Bronchial epithelial cell (primary cell): ENCODE measurements around the gene CDH24. TPM values are rescaled to one million over a fixed set of nuclear protein-coding genes. Genes with fewer than 3 reads are reported as not detected.
A peak's percentile ranks its signal among the peaks of the same experiment; 100 is the strongest.

Experiments
- DNase-seq: peaks from one replicate; pipeline ENCODE4 v3.0.0-alpha.2; 2010; ENCODE audit warnings: low read depth
- FAIRE-seq: peaks from 2 replicates; lab custom pipeline; 2011; peaks lifted over from hg19 to GRCh38; lab: Jason Lieb, UNC
- H3K27me3 ChIP-seq: 2 replicates; pipeline ENCODE4 v1.5.1; 2011; ENCODE audit warnings: low read length; ENCODE audit not compliant: control insufficient read depth, insufficient read depth
- H3K36me3 ChIP-seq: 2 replicates; pipeline ENCODE4 v1.5.1; 2011; ENCODE audit warnings: low read length; ENCODE audit not compliant: control insufficient read depth, insufficient read depth
- H3K4me3 ChIP-seq: 2 replicates; pipeline ENCODE4 v1.5.1; 2011; ENCODE audit warnings: mild to moderate bottlenecking, low read depth, low read length, control low read depth
- total RNA-seq: library from RNA; depleted of rRNA; stranded (reverse); fragments of >200 nt; gene quantifications from 2 replicates; pipeline ENCODE4 v1.2.1, GENCODE V29; 2014
- TF ChIP-seq, protein P1 (sequence below): IDR thresholded peaks from 2 replicates; pipeline ENCODE4 v1.5.1; 2011; ENCODE audit warnings: mild to moderate bottlenecking, moderate library complexity, low read length, control low read depth, inconsistent platforms; ENCODE audit not compliant: insufficient read depth, severe bottlenecking

The CDH24 gene
- total RNA-seq, 1 donor from 2014 or later: 2.9 TPM

DNA sequence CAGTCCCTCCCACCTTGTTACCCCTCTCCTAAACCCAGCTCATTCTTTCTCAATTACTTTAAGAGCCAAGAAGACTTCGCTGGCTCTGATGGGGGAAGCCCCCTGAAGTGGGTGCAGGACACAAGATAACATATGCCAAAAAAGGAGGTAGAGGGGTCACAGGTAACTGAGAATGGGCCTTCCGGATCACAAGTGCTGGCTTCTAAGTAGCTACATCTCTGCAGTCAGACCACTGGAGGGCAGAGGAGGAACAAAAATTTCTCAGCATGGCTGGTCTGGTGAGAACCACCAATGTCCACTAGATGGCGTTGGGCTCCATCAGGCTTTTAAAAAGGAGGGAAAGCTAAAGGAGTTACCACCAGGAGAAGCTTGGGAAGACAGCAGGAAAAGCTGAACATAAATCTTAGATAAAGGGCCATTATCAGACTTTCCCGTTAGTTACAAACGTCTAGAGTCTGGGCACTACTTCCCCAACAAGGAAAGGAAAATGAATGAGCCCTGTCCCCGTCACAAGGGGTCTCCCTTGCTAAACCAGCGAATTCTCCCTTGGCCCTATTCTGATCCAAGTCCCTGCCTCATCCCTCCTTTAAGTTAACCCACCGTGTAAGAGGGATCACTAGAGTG, 11.6 kb upstream of the CDH24 start:
- no peak for FAIRE-seq
- no peak overlapping the region for H3K4me3 ChIP-seq
- no peaks in the 10 kb centered on the region for H3K27me3 ChIP-seq
- H3K36me3 ChIP-seq: peaks cover 26% of the 10 kb centered on the region
- peak; percentile 90 for DNase-seq
- TF ChIP-seq, protein P1, sequence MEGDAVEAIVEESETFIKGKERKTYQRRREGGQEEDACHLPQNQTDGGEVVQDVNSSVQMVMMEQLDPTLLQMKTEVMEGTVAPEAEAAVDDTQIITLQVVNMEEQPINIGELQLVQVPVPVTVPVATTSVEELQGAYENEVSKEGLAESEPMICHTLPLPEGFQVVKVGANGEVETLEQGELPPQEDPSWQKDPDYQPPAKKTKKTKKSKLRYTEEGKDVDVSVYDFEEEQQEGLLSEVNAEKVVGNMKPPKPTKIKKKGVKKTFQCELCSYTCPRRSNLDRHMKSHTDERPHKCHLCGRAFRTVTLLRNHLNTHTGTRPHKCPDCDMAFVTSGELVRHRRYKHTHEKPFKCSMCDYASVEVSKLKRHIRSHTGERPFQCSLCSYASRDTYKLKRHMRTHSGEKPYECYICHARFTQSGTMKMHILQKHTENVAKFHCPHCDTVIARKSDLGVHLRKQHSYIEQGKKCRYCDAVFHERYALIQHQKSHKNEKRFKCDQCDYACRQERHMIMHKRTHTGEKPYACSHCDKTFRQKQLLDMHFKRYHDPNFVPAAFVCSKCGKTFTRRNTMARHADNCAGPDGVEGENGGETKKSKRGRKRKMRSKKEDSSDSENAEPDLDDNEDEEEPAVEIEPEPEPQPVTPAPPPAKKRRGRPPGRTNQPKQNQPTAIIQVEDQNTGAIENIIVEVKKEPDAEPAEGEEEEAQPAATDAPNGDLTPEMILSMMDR: peak; percentile 95

DNA sequence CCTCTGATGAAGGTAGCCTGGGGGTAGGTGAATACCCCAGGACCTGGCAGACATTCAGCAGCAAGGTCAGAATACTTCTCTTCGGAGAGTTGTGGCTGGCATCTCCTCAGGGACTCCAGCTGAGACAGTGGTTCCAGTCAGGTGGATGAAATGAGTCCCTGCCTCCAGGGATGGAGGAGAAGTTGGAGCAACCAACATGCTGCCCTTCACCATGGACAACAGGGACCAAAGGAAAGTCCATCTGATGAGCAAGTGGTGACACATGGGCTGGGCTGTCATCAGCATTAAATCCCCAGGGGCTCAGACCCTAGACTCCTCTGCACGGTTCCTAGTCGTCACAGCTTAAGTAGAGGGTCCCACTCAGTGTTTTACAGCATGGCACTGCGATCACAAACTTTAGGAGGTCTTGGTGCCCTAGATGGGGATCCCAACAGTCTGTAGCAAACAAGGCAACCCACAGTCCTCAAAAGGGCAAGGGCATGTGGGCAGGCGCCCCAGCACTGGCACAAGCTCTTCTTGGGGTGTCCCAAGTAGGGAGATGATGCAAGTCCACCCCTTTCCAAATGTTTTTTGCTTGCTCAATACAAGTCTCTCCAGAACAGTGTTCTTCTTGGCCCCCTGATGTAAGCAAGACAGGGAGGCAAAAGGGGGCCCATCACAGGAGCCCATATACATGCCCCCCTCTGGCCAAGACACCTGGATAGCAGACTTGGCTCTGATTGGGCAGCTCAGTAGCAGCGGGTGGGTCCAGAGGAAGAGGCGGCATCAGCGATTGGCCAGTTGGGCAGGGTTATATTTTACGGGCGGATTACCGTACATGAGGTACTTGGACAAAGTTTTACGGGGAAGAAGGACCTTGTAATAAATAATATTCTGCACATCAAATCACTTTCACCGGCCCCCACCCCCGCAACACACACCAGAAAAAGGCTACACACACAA, 10.8 kb upstream of the CDH24 start:
- H3K36me3 ChIP-seq: peaks cover 32% of the 10 kb centered on the region
- FAIRE-seq (no peak), DNase-seq (no peak)
- no peak overlapping the region for H3K4me3 ChIP-seq
- H3K27me3 ChIP-seq: no peaks in the 10 kb centered on the region
- TF ChIP-seq, protein P1: no peak

DNA sequence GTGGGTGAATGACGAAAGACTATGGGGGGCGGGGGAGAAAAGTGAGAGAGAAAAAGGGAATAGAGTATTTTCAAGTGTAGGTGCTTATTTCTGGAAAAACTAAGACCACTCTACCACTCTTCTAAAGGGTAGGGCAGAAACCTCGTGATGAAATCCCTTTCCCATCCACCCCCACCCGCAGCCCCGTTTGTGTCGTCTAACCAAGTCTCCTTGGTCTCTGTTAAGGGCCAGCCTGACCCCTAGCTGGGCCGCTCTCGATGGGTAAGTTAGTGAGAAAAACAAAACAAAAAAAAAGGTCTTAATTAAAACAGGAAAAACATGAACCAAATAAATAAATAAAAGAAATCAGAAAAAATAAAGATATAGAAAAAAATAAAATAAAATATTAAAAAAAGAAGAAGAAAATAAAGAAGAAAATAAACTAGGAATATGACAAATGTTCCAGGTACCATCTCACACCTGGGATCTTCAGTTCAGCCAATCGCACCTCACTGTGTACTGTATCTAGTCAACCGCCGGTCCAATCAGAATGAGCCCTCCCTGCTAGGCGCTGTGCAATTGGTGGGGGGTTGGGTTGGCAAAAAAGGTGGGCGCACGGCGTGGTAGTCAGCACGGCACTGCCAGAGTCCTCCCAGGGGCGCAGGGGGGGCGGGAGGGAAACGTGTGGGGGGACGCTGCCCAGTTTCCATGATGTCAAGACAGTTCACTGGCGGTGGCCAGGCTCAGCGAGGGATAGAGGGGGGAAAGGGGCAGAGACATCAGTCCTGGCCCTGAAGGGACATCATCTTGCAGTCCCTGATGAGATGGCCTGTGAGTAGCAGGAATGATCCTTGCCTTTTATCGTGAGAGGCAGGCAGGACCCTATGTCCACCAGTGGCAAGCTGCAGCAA, 9.8 kb upstream of the CDH24 start:
- Histone ChIP-seq H3K36me3 (peaks cover 30% of the 10 kb centered on the region), H3K4me3 (no peak overlapping the region), H3K27me3 (no peaks in the 10 kb centered on the region)
- FAIRE-seq (no peak), DNase-seq (no peak)
- TF ChIP-seq, protein P1: no peak

DNA sequence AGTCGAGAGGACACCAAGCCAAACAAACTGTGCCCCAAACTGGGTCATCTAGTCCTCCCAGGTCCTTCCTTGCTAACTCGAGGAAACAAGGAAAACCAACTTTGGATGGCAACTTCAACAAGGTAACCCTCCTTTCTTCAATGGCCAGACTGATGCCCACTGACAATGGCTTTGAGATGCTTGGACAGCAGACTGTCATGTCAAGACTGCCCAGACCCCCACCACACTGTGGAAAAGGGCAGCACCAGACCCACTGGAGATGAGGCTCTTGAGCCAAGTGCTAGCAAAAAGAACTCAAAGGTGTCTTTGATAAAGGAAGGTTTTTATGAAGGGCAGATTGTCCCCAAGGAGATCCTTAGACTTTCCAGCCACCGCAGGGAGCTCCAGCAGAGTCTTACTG, 9.0 kb upstream of the CDH24 start:
- no peak for DNase-seq
- TF ChIP-seq, protein P1: no peak
- no peaks in the 10 kb centered on the region for H3K27me3 ChIP-seq
- H3K4me3 ChIP-seq: no peak overlapping the region
- peaks cover 31% of the 10 kb centered on the region for H3K36me3 ChIP-seq
- no peak for FAIRE-seq

DNA sequence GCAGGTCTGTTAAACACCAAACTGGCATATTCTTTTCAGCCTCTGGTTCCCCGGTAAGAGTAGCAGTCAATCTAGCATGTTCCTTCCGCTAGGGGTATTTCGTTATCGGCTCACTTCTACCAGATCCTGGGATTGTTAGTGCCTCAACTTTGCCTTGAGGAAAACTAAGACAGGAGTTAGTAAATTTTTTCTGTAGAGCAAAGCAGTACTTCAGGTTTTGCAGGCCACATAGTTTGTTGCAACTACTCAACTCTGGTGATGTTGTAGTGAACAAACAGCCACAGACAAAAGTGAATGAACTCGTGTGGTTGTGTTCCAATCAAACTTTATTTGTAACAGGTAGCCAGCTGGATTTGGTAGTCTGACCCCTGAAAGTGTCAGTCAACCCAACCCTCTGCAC, 6.3 kb upstream of the CDH24 start:
- Histone ChIP-seq H3K36me3 (peaks cover 45% of the 10 kb centered on the region), H3K4me3 (no peak overlapping the region), H3K27me3 (no peaks in the 10 kb centered on the region)
- no peak for DNase-seq
- TF ChIP-seq, protein P1: no peak
- FAIRE-seq: no peak
